Cardiac fibroblast (primary cell): ENCODE measurements around the gene HMCN1.

Source experiments
- DNase-seq, 2 donors: peaks; one replicate each; pipeline versions ENCODE4 v3.0.0 to v3.0.0-alpha.2; 2010; ENCODE audit warnings: low read depth in 2 of 2
- H3K4me3 ChIP-seq, 2 donors: replicated peaks in 1 of 2; 1 replicate in 1 of 2; 2 replicates in 1 of 2; pipeline ENCODE4 v1.5.1; 2011; ENCODE audit warnings: low read depth in 2 of 2, low read length in 2 of 2, mild to moderate bottlenecking in 2 of 2, moderate library complexity in 1 of 2
- TF ChIP-seq, protein P1 (sequence below): IDR thresholded peaks from one replicate; pipeline ENCODE4 v1.5.1; 2011; ENCODE audit warnings: low read depth, mild to moderate bottlenecking, low read length, inconsistent platforms

Gene HMCN1

DNA sequence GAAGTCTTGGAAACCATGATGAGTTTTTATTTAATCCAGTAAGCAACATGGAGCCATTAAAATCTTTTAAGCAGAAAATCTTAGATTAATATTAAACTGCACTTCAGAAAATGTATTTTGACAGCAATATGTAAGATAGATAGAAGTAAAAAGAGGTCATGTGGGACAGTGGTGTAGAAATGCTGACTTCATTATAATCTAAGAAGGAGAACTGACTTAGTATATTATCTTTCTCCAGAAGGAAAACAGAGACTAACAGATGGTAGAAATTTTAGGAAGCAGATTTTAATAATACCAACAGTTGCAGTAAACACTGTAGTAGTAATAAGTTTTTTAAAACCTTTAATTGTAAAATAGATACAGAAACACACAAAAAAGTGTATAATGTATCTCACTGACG is 367.9 kb downstream of the HMCN1 start:
- no peak for DNase-seq
- no peak overlapping the region for H3K4me3 ChIP-seq
- TF ChIP-seq, protein P1, sequence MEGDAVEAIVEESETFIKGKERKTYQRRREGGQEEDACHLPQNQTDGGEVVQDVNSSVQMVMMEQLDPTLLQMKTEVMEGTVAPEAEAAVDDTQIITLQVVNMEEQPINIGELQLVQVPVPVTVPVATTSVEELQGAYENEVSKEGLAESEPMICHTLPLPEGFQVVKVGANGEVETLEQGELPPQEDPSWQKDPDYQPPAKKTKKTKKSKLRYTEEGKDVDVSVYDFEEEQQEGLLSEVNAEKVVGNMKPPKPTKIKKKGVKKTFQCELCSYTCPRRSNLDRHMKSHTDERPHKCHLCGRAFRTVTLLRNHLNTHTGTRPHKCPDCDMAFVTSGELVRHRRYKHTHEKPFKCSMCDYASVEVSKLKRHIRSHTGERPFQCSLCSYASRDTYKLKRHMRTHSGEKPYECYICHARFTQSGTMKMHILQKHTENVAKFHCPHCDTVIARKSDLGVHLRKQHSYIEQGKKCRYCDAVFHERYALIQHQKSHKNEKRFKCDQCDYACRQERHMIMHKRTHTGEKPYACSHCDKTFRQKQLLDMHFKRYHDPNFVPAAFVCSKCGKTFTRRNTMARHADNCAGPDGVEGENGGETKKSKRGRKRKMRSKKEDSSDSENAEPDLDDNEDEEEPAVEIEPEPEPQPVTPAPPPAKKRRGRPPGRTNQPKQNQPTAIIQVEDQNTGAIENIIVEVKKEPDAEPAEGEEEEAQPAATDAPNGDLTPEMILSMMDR = no peak

DNA sequence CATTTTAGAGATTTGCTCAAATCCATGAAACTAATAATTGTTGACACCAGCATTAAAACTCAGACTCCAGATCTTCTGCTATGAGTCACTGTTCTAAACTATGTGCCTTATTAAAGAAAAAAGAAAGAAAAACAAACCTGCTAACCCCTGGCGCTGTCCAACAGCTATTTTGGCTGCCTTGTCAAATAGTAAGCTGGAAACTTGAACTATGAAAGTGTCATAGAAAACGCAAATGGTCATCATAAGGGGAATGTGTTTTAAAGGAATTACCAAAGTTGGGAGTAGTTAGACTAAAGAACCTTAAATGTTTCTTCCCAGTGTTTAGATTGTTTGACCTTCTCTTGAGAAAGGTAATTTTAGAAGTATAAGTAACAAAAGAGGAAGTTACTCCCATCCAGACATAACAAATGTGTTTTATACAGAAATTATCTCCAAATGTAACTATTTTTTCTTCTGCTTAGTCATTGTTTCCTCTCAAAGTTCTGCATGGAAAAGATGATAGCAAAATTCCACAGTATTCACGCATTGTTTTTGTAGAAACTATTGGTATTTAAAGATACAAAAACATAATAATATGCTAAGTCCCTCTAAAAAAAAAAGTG is 368.5 kb downstream of the HMCN1 start:
- DNase-seq = peak; percentile 90 to 92
- TF ChIP-seq, protein P1 = no peak
- H3K4me3 ChIP-seq = no peak overlapping the region

DNA sequence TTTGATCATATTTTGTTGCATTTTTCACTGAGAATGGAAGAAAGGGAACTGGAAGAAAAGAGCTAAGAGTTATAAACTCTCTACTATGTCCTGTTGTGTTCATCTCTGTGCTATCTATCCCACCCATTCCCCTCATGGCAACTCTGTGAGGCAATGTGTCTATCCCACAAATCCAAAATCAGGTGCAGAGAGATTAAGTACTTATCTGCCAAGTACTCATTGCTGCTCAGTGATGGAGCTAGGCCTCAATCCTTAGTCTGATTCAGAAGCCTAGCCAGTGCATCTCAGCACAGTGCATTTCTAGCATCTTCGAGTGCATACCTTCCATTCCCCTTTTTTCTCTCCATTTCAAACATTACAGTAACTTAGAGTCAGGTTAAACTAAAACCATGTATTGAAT is 370.3 kb downstream of the HMCN1 start:
- TF ChIP-seq, protein P1 = no peak
- DNase-seq = no peak
- H3K4me3 ChIP-seq = no peak overlapping the region

DNA sequence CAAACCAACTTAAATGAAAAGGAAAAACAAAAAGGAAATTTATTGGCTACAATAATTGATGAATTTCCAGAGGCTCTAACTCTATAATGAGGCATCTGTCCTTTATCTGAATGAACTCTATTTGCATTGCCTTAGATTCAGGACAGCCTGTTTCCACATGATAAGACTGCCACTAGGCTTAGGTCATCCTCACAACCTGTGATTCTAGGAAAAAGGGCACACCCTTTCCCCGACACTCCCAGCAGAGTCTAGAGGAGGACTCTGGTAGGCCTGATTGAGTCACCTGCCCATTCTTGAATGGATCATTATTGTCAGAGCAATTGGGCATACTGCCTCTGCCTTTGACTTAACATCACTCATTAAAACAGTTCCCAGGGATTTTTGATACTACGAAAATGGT is 378.1 kb downstream of the HMCN1 start:
- TF ChIP-seq, protein P1 = no peak
- no peak overlapping the region for H3K4me3 ChIP-seq
- DNase-seq = no peak

DNA sequence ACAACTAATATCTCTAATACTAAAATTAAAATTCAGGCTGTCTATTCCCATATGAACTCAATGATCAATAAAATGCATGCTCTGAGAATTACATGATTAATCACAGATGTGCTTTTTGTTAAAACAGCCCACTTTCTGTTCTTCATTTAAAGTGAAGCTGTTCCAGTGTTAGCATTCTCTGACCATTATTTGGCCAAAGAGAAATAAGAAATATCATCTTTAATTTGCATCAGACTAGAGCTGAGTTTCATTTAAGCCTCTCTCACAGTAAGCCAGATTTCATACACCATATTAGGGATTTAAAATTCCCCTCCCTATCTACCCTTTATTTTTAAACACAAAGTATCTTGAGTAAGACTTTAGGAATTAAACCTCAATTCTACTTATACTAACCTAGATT is 379.3 kb downstream of the HMCN1 start:
- TF ChIP-seq, protein P1 = no peak
- no peak overlapping the region for H3K4me3 ChIP-seq
- no peak for DNase-seq

DNA sequence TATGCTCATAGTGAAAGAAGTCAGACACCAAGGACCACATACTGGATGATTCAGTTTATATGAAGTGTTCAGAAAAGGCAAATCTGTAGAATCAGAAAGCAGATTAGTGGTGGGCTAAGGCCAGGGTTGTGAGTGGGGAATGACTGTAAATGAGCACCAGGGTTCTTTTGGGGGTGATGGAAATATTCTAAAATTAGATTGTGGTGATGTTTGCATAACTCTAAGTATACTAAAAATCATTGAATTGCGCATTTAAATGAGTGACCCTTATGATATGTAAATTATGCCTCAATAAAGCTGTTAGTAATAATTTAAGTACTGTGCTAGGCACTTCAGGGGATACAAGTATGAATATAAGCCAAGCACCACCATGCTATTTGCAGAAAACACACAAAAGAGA is 384.5 kb downstream of the HMCN1 start:
- TF ChIP-seq, protein P1 = no peak
- DNase-seq = no peak
- H3K4me3 ChIP-seq = no peak overlapping the region

DNA sequence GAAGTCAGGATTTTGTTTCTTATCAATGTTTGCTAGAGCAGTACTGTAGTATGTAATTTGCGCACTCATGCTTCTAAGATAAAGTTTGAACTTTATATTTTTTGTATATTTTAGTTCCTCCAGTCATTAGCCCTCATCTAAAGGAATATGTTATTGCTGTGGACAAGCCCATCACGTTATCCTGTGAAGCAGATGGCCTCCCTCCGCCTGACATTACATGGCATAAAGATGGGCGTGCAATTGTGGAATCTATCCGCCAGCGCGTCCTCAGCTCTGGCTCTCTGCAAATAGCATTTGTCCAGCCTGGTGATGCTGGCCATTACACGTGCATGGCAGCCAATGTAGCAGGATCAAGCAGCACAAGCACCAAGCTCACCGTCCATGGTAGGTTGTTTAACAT is 388.6 kb downstream of the HMCN1 start:
- H3K4me3 ChIP-seq = no peak overlapping the region
- no peak for DNase-seq
- TF ChIP-seq, protein P1 = no peak
